HG03521 (cell line): ENCODE data around the gene FSIP1.

Experiments used
- ATAC-seq: cut with Tn5 transposase; IDR thresholded peaks from one replicate; pipeline ENCODE4 v1.9.1; 2021; ENCODE audit warnings: mild to moderate bottlenecking, moderate library complexity; ENCODE audit not compliant: unreplicated experiment

Gene FSIP1

DNA sequence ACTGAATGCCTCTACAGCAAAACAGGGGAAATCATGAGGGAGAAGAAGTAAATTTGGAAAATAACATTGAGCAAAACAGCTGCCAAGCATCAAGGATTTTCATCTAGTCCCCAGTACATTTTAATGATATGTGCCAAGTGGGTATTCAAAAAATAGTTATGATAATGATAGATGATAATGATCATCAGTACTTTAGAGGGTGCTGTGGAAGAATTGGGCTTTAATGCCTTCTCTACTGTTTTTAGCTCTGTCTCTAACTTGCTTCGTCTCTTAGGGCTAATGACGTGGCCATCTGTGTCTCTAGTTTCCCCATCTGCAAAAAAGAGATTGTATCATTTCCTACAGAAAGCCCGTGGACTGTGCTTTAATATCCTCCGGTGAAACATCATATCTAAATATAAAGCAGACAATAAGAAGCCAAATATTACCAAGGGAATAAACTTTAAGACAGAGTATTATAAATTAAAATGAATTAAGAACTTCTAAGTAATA is 10.2 kb upstream of the FSIP1 start:
- ATAC-seq, result no peak

DNA sequence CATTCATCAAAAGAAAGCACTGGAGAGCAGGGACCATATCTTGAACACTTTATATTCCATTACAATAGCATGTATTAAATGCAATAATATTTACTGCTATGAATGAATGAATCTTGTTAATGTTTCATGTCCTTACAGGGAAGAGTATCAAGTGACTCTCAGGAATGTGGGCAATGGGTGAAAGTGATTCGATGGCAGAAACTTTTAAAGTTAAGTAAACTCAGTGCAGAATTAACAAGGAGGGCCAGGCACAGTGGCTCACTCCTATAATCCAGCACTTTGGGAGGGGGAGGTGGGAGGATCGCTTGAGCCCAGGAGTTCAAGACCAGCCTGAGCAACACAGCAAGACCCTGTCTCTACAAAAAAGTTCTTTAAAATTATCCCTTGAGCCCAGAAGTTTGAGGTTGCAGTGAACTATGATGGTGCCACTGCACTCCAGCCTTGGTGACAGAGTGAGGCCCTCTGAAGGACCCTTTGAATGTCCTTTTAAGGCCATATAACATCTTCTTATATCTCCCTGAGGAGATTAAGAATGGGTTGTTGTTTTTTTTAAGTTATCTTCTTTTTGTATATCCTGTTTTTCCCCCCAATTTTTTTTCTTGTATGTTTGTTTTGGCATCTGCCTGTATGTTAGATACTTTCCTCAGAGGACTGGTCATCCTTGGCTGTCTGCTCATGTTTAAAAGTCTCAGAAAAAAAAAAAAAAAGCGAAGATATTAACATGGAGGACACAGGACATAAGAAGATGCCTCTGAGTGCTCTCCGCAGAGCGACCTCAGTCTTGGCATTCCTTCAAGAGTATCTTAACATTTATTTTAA is 9.6 kb upstream of the FSIP1 start:
- ATAC-seq, result no peak

DNA sequence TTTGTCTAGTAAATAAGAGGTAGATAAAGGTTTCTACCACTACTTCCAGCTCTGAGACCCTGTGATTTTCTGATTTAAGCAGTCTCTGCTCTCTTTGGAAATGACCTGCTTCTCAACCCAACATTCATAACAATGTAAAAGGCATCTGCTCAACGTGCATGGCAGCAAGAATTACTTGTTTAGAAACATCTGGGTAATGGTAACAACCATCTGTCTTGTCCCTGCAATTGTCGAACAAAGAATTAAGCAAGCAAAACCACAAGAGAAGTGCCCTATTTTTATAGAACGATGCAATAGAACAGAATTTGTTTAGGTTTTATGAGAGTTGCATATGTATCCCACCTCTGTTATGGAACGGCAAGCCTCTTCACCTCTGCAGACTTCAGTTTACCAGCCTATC is 7.1 kb upstream of the FSIP1 start:
- ATAC-seq, result no peak

DNA sequence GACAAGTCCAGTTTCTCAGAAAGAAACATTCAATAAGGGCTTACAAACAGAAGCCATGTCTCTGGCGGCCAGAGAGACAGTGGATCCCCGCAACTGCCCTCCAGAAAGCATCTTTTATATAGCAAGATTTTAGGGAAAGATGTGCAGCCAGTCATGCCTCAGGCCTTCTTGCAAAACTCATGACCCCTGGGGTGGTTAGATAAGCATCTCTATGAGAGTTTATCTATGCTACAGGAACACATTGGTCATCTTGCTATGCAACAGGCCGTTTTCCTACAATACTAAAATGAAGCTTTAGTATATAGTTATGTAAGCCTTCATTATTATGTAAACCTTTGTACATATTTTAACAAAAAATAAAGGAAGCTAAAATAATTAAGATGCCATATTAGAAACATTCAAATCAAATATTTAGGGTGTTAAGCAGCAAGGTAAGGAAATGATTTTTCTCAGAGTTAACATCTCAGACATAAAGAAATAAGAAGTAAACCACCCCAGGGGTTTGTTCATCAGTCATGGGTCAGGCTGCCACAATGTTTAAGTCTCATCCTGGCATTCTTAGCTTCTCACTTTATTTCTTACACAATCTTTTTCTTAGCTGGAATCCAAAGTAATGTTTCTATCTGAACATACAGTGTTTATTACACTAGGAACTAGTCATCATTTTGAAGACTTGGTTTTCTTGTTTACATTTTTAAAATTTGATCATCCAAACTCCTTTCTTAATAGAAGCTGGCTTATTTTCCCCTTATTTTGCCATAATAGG is 6.3 kb upstream of the FSIP1 start:
- no peak for ATAC-seq

DNA sequence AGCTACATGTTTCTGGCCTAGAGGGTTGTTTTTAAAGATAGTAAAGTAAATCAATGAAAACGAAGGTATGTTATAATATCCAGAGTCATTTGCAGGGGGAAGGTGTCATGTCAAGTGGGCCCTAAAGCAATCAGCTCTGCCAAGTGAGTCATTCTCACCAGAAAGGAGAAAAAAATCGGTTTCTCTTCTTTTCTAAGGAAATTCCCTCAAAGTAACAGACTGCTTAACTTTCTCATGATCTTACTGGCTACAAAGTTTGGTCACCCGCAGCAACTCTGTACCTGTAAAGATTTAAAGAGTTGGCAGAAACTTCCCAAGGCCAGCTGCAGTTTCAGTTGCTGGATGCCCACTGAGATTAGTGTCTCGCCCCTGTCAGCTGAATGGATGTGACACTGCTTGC is 5.5 kb upstream of the FSIP1 start:
- no peak for ATAC-seq

DNA sequence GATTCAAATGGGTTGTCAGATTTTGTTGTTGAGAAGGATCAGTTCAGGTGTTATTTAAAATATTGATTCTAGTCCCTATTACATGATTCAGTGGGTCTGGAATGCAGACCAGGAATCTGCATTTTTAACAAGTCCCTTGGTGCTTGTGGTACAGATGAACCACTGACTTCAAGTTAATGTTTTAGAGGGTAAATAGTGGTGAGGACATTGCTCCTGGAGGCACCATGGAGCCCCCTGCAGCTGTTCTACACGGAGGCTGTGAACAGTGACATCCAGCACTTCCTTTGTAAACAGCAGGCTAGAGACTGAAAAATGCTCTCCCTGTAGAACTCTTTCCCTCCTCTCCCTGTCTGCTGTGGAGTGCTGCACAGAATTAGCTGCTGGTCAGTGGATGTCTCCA is 4.8 kb upstream of the FSIP1 start:
- no peak for ATAC-seq

DNA sequence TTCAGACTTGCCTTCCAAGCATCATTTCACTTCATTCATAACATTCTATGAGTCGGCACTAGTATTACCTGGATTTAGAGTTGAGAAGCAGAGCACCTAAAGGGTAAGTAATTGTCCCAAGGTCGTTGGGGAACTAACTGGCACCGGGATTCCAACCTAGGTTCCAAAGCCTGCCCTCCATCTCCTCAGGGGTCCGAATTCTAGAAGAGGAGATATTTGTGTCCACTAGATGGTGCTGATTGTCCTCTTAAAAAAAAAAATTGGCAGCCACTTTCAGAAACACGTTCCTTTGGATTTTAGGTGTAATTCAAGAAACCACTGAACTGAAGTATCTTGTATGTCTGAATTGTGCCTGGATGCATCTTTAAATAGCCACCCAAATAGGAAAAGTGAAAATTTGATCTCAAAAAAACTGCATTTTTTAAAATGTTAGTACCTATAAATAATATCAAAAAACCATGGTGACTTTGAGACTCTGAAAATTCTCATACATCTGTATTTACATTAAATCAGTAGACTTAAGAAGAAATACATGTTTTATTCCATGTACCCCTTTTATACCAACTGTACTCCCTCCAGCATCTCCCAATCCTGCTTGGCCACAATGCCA is 3.9 kb upstream of the FSIP1 start:
- ATAC-seq, result no peak

DNA sequence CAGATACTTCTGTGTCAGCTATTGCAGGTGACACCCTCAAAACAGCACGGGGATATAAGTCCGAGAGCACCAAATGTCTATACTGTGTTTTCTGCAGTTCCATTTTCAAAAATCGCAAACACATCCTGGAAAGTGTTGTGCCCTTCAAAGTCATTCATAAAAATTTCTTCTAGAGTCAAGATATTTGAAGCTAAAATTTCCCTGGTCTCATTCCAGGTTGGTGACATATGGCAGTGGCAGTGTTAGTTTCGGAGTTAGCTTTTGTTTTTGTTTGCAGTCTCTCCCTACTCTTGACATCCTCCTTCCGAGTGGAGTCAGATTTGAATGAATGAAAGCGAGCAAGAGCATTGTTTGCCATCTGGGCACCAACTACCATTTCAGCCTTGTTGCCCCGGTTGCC is 3.2 kb upstream of the FSIP1 start:
- ATAC-seq, result no peak

DNA sequence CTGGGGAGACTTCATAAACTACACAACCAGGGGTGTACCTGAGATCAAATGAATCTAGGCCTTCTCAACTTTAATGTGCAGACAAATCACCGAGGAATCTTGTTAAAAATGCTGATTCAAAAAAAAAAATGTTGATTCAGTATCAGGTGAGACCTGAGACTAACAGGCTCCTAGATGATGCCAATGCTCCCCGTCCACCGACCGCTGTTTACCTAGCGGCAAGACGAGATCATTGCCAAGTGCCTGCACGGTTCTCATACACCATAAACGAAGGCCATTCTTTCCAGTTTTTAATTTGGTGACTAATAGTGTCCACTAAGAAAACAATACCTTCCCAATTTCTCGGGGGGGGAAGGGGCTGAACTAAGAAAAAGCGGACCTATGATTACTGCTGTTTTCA is 2.5 kb upstream of the FSIP1 start:
- no peak for ATAC-seq

DNA sequence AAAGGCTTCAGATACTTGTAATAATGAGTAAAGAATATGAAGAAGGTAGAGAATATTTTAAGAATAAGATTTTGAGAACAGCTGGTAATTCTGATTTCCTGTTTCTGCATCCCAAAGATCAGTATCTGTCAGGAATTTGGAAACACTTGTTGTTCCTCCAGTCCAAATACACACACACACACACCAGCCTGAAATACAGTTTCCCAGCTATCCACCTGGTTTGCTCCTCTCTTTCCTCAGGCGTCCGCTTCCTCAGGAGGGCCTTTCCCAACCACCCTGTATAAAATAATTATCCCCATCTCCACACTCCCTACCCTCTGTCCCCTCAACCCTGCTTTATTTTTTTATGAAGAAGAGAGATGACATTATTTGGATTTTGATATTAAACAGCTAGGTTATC is 2.0 kb upstream of the FSIP1 start:
- no peak for ATAC-seq

DNA sequence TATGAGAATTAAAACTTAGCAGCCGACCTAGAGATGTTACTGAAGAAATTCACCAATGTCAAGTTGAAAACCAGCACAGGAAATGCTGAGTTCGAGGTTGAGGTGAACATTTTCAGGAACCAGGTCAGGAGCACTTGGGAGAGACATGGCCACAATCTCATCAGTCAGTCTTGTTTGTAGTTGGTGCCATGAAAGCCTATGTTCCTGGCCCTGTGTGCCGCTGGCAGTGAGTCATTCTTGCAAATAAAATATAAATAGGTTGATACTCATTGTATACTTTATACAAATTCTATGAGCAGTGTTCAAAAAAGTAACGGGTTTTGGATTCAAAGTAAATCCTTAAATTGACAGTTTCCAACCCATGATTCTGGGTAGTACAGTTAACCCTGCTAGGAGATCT is 1.5 kb upstream of the FSIP1 start:
- ATAC-seq, result no peak

DNA sequence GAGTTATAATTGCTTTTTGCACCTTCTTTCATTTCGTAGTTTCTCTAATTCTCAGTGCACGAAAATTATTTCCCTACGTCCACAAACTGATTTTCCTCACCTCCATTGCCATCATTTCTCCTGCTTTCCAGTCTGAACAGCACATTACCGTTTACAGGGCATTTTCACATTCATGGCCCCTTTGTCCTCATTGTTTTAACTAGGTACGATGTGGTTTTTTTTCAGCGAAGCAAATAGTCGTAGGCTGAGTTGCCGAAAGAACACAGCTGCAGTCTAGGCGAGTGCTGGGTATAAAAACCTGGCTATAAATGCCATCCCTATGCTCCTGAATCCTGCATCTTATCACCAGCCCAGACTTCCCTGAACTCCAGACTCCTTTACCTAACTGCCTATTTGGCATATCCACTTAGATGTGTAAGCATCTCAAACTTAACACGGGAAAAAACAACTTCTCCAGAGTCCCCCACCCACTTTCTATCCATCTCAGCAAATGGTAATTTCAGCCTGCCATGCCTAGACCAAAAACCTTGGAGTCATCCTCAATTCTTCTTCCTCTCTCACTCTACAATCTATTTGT is 691 bp upstream of the FSIP1 start:
- no peak for ATAC-seq

DNA sequence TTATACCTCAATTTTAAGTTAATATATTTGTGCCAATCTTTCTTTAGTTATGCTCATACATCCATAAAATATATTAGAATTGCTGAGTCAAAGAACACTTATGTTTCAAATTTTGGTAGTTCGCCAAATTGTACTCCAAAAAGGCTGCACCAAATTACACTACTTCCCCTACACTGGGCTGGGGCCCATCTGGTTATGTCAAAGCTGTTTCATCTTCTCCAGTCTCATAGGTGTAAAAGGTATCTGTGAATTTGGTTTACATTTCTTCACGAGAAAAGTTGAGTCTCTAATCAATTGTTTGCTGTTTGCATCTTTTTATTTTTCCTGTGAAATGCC is 706 bp downstream of the FSIP1 start:
- ATAC-seq, result no peak

DNA sequence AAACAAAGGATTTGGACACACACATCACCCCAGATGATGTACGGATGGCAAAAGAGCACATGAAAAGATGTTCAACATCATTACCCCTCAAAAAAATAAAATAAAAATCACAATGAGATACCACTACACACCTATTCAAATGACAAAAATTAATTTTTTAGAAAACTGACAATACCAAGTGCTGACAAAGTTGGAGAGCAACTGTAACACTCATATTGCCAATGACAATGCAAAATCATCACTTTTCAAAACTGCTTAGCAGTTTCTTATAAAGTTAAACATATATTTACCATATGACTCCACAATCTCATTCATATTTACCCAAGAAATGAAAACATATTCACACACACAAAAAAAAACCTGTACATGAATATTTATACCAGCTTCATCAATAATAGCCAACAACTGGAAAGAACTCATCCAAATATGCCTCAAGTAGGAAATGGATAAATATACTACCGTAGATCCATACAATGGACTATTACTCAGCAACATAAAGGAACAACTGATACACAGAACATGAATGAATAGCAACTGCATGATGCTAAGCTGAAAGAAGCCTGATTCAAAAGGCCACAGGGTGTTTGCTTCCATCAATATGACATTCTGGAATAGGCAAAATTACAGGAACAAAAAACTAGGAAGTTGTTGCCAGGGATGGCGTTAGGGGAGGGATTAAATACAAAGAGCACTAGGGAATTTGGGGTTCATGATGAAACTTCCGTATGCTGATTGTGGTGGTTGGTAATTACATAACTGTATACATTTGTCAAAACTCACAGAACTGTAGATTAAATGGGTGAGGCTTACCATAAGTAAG is 1.3 kb downstream of the FSIP1 start:
- no peak for ATAC-seq

DNA sequence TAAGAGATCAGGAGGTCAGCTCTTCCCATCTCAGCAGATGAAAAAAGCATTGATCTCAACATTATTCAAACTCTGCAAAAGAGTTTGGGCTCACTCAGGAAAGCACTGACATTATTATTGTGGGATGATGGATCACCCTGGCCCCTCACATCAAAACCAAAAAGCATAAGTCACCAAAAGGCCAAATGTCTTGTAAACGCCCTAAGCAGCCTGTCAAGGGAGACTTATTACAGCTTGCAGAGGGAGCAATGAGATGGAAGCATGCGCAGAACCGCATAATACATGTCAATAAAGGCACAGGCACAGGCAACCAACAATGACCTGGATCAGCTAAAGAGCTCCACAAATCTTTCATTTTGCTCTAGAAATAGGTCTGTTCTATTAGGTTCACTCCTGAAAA is 4.6 kb downstream of the FSIP1 start:
- no peak for ATAC-seq

DNA sequence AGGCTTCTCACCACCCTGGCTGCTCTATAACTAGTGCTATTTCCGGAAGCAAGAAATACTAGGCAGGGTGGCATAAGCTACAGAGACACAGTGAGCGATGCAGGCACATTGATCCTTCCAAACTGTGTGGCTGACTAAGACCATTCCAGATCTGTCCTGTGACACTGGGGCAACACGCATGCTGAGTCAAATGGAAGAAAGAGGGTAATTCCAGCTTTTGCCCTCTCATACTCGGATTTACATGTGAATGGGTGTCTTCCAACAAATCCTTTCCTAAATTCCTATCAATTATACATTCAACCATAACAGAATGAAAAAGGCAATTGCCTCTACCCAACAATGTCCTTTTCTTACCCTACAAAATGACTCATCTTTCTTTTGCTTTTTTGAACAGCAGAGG is 5.1 kb downstream of the FSIP1 start:
- ATAC-seq, result no peak

DNA sequence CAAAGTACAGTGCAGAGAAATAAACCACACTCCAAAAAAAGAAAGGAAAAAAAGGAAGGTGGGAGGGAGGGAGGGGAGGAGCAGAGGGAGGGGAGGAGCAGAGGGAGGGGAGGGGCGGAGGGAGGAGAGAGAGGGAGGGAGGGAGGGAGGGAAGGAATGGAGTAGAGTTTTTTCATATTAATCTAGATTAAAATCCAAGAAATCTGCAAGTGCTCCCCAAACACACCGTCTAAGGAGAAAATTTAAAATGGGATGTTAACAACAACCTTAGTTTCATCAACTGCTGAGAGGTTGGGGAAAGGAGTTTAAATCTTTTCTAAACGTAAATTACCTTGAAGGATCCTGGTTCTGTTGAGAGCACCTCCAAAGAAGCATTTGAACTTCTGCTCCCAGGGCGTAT is 6.6 kb downstream of the FSIP1 start:
- no peak for ATAC-seq

DNA sequence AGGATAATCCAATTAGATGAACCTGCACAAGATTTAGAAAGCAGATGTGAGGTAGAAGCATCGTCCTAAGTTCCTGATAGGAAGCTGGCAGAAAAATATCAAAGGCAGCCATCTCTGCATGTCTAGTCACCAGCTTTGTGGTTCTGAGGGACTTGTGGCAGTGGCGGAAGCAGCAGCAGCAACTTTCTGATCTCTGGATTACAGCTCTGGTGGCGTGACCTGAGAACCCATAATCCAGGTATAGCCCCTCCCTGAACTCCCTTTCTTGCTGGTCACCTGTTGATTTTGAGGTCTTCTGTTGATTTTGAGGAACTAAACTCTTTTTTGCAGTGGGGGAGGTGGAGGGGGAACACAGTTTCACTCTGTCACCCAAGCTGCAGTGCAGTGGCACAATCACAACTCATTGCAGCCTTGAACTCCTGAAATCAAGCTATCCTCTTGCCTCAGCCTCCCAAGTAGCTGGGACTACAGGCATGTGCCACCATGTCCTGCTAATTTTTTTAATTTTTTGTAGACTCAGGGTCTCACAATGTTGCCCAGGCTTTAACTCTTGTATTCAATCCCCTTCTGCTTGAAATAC is 7.9 kb downstream of the FSIP1 start:
- ATAC-seq, result no peak

DNA sequence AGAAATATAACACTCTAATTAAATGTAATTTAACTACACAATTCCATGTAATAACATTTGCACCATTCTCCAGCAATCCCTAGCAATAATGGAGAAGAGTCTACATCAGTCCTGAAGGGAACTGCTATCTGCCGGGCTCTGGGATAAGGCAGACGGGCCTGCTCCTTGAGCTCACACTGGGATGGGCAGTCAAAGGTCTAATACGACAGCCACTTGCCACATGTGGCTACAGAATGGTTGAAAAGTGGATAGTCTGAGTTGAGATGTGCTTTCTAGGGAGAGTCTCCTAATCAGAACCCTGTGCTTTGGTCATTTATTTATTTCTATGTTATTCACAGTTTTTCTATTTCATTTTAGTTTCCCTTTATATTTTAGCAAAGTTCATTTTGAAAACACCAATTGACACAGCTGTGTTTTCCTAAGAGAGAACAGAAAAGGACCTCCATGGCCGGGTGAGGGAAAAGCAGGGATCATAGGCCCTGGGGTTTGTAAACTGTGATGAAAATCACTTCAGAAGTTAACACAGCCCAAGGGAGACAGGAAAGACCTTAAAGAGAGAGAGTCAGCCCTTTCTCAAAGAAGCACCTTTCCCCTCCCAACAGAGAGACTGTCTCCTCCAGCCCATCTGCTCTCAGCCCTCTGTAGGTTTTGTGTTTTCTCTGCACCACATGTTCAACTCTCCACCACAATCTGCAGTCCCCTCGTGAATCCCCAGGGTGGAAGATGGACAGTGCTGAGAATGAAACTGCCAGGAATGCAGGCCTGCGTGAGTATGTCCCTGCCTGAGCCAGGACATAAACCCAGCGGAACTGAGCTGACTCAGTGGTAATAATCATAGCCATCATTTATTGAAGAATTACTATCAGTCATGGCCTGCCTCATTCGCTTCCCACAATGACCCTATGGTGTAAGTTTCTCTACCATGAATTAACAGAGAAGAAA is 11.6 kb downstream of the FSIP1 start:
- ATAC-seq, result no peak
